ENCODE results near the gene SLC66A2.
"Not testable (repeated sequence)": the region's sequence is repeated elsewhere in the genome, so short reads cannot be mapped to it uniquely, and the experiment has no call there.

The SLC66A2 gene

GRCh38 chr18:79866889-79867574 lies 84.4 kb downstream of the SLC66A2 start:
- DNase-seq (ENCODE audit: low read depth) = no peak

- not testable (repeated sequence) for DNase-seq (ENCODE audit: low read depth)
These were observed 85.5 kb downstream of the SLC66A2 start for GRCh38 chr18:79865951-79866350.

GRCh38 chr18:79864955-79865354 lies 86.5 kb downstream of the SLC66A2 start:
- not testable (repeated sequence) for DNase-seq (ENCODE audit: low read depth)

- no peak for DNase-seq (ENCODE audit: low read depth)
These were observed 87.3 kb downstream of the SLC66A2 start for GRCh38 chr18:79864006-79864725.

- no peak for DNase-seq (ENCODE audit: low read depth)
These were observed 88.1 kb downstream of the SLC66A2 start for GRCh38 chr18:79863161-79864005.

GRCh38 chr18:79862562-79862961 lies 88.9 kb downstream of the SLC66A2 start:
- no peak for DNase-seq (ENCODE audit: low read depth)

GRCh38 chr18:79861687-79862086 lies 89.8 kb downstream of the SLC66A2 start:
- no peak for DNase-seq (ENCODE audit: low read depth)

- no peak for DNase-seq (ENCODE audit: low read depth)
These were observed 92.1 kb downstream of the SLC66A2 start for GRCh38 chr18:79859314-79859713.

- DNase-seq (ENCODE audit: low read depth) = no peak
These were observed 94.3 kb downstream of the SLC66A2 start for GRCh38 chr18:79857082-79857671.

- no peak for DNase-seq (ENCODE audit: low read depth)
These were observed 95.1 kb downstream of the SLC66A2 start for GRCh38 chr18:79856119-79857007.

- no peak for DNase-seq (ENCODE audit: low read depth)
These were observed 96.1 kb downstream of the SLC66A2 start for GRCh38 chr18:79855147-79855933.

GRCh38 chr18:79853993-79854364 lies 97.5 kb downstream of the SLC66A2 start:
- DNase-seq (ENCODE audit: low read depth) = no peak

- no peak for DNase-seq (ENCODE audit: low read depth)
These were observed 98.0 kb downstream of the SLC66A2 start for GRCh38 chr18:79853303-79853992.

- DNase-seq (ENCODE audit: low read depth) = no peak
These were observed 98.7 kb downstream of the SLC66A2 start for GRCh38 chr18:79852561-79853302.
